ENCODE measurements around the gene C1QTNF9. TPM values are rescaled to one million over a fixed set of nuclear protein-coding genes. Genes with fewer than 3 reads are reported as not detected.

C1QTNF9 gene
- total RNA-seq, 6 experiments from 2014 or later: 0.11 to 0.21 (median 0.17) TPM; not detected in 2

GRCh38 chr13:24284889-24285565 is 24.4 kb upstream of the C1QTNF9 start:
- WGBS (ENCODE audit: insufficient coverage, low coverage, low lambda C conversion rate, missing lambda C conversion rate): 88% methylated on average over 9 of the region's 10 CpGs
- Histone ChIP-seq H3K36me3 (peaks cover 0 to 79% (median 27%) of the 10 kb centered on the region in 4 donors), H3K9me3 (no peaks in the 10 kb centered on the region), H3K4me1 (no peaks in the 10 kb centered on the region), H3K27me3 (no peaks in the 10 kb centered on the region), H3K4me3 (no peak overlapping the region), H3K27ac (no peak overlapping the region)
- DNase-seq (no peak), ATAC-seq (no peak)
- TF ChIP-seq POLR2A (IDR thresholded peaks at IDR 0.05) (no peak), CTCF (IDR thresholded peaks at IDR 0.05) (no peak)
- intact Hi-C loops (cut with DNase I): no loop called here

- H3K27me3 ChIP-seq: no peaks in the 10 kb centered on the region
- H3K27ac ChIP-seq: no peak overlapping the region
- peaks cover 0 to 94% (median 37%) of the 10 kb centered on the region in 4 donors for H3K36me3 ChIP-seq
- no peaks in the 10 kb centered on the region for H3K4me1 ChIP-seq
- no peaks in the 10 kb centered on the region for H3K9me3 ChIP-seq
- H3K4me3 ChIP-seq: no peak overlapping the region
- TF ChIP-seq CTCF (IDR thresholded peaks at IDR 0.05): no peak
- TF ChIP-seq POLR2A (IDR thresholded peaks at IDR 0.05): no peak
- WGBS (ENCODE audit: insufficient coverage, low coverage, low lambda C conversion rate, missing lambda C conversion rate): 83% methylated on average over 1 of the region's 11 CpGs
- intact Hi-C loops (cut with DNase I): no loop called here
- DNase-seq (no peak), ATAC-seq (no peak)
Observed at GRCh38 chr13:24286624-24287023, 22.8 kb upstream of the C1QTNF9 start.

- intact Hi-C loops (cut with DNase I): no loop called here
- H3K9me3 ChIP-seq: no peaks in the 10 kb centered on the region
- H3K36me3 ChIP-seq: peaks cover 0 to 96% (median 44%) of the 10 kb centered on the region in 4 donors
- ATAC-seq (no peak), DNase-seq (no peak)
- H3K27ac ChIP-seq: no peak overlapping the region
- H3K27me3 ChIP-seq: no peaks in the 10 kb centered on the region
- no peak for TF ChIP-seq POLR2A (IDR thresholded peaks at IDR 0.05)
- no peak for TF ChIP-seq CTCF (IDR thresholded peaks at IDR 0.05)
- no peak overlapping the region for H3K4me3 ChIP-seq
- 86% methylated on average over 8 of the region's 8 CpGs for WGBS (ENCODE audit: insufficient coverage, low coverage, low lambda C conversion rate, missing lambda C conversion rate)
- H3K4me1 ChIP-seq: no peaks in the 10 kb centered on the region
Observed at GRCh38 chr13:24287748-24288287, 21.6 kb upstream of the C1QTNF9 start.

GRCh38 chr13:24288870-24289269 is 20.5 kb upstream of the C1QTNF9 start:
- 94% methylated on average over 5 of the region's 5 CpGs for WGBS (ENCODE audit: insufficient coverage, low coverage, low lambda C conversion rate, missing lambda C conversion rate)
- ATAC-seq (no peak), DNase-seq (no peak)
- H3K4me1 ChIP-seq: no peaks in the 10 kb centered on the region
- no peaks in the 10 kb centered on the region for H3K9me3 ChIP-seq
- no peak overlapping the region for H3K4me3 ChIP-seq
- H3K27me3 ChIP-seq: no peaks in the 10 kb centered on the region
- intact Hi-C loops (cut with DNase I): no loop called here
- H3K27ac ChIP-seq: no peak overlapping the region
- TF ChIP-seq POLR2A (IDR thresholded peaks at IDR 0.05): no peak
- no peak for TF ChIP-seq CTCF (IDR thresholded peaks at IDR 0.05)
- peaks cover 0 to 96% (median 47%) of the 10 kb centered on the region in 4 donors for H3K36me3 ChIP-seq

All from right lobe of liver (tissue), 6 donors.